Vagina (tissue), 2 donors: ENCODE results near the gene PRAMEF7.
"Not testable (repeated sequence)": the region's sequence is repeated elsewhere in the genome, so short reads cannot be mapped to it uniquely, and the experiment has no call there.

ENCODE experiments used
- POLR2A ChIP-seq, 2 donors: fragments of 450-650 bp; IDR thresholded peaks; one replicate each; pipeline ENCODE4 v1.6.1; 2017; ENCODE audit warnings: antibody characterized with exemption in 2 of 2, mild to moderate bottlenecking in 2 of 2, moderate library complexity in 2 of 2
- POLR2AphosphoS5 ChIP-seq, 2 donors: sonication (generic); formaldehyde crosslinking; IDR thresholded peaks; one replicate each; pipeline ENCODE4 v1.9.0; 2017; ENCODE audit warnings: antibody characterized with exemption in 2 of 2, mild to moderate bottlenecking in 2 of 2, low read depth in 1 of 2; ENCODE audit not compliant: insufficient read depth in 1 of 2

- TF ChIP-seq POLR2A (IDR thresholded peaks at IDR 0.05); POLR2AphosphoS5 (IDR thresholded peaks at IDR 0.05; ENCODE audit: insufficient read depth in 1 of 2, low read depth in 1 of 2): not testable (repeated sequence)
Measured at GRCh38 chr1:12886101-12886500, 30.3 kb upstream of the PRAMEF7 start, which contains the start of gene PRAMEF4.
